GM12878 (cell line): ENCODE measurements around the gene CD58. TPM values are rescaled to one million over a fixed set of nuclear protein-coding genes. Genes with fewer than 3 reads are reported as not detected.

Experiments
- ATAC-seq: fragments of 200-7000 bp; cut with Tn5 transposase; 3 replicates; pipeline ENCODE4 v1.9.1; 2020; ENCODE audit warnings: mild to moderate bottlenecking, moderate library complexity
- BruUV-seq: library from RNA; stranded (reverse); fragments of 400-500 nt; replicated peaks from 2 replicates; lab custom pipeline; 2021; lab: Mats Ljungman, UMichigan
- CTCF ChIA-PET: fragments of 300-600 bp; sonication (Branson Sonifier 250); formaldehyde crosslinking; extraction: SDS; loops from one replicate; lab custom pipeline; 2021; ENCODE audit warnings: inconsistent platforms; lab: Yijun Ruan, JAX
- POLR2A ChIA-PET: fragments of 350-600 bp; formaldehyde crosslinking; extraction: SDS; loops from one replicate; lab custom pipeline; 2021; ENCODE audit warnings: inconsistent platforms; lab: Charles Lee
- RAD21 ChIA-PET: fragments of 300-600 bp; sonication (Branson Sonifier 250); formaldehyde crosslinking; loops from one replicate; lab custom pipeline; 2023; ENCODE audit warnings: antibody characterized with exemption; ENCODE audit not compliant: unreplicated experiment; lab: Charles Lee
- SMC1A ChIA-PET: fragments of 300-600 bp; sonication (Branson Sonifier 250); formaldehyde crosslinking; loops from one replicate; lab custom pipeline; 2023; ENCODE audit not compliant: unreplicated experiment, uncharacterized antibody; lab: Charles Lee
- DNase-seq: peaks from one replicate; pipeline ENCODE4 v3.0.0-alpha.2; 2011; ENCODE audit warnings: low read depth, low spot score
- FAIRE-seq: peaks from 3 replicates; lab custom pipeline; 2011; peaks lifted over from hg19 to GRCh38; lab: Jason Lieb, UNC
- H2AFZ ChIP-seq: 2 replicates; pipeline ENCODE4 v1.6.0; 2011; ENCODE audit warnings: low read depth, low read length, control low read depth; ENCODE audit not compliant: control insufficient read depth
- H3K27ac ChIP-seq: 2 replicates; pipeline ENCODE4 v1.5.1; 2011; ENCODE audit warnings: control low read depth; ENCODE audit not compliant: control insufficient read depth, insufficient read depth
- H3K27me3 ChIP-seq, 2 experiments: replicated peaks in 1 of 2; 2 replicates each; pipeline versions ENCODE4 v1.6.0 to v1.6.1; 2011; ENCODE audit warnings: low read length in 1 of 2; ENCODE audit not compliant: control insufficient read depth in 2 of 2, insufficient read depth in 2 of 2
- H3K36me3 ChIP-seq, 2 experiments: 2 replicates each; pipeline ENCODE4 v1.5.1; 2011; ENCODE audit warnings: low read length in 1 of 2; ENCODE audit not compliant: control insufficient read depth in 2 of 2, insufficient read depth in 2 of 2
- H3K4me1 ChIP-seq: 2 replicates; pipeline ENCODE4 v1.6.1; 2011; ENCODE audit warnings: mild to moderate bottlenecking, low read length, moderate library complexity, mixed read lengths; ENCODE audit not compliant: control insufficient read depth, insufficient read depth
- H3K4me2 ChIP-seq: 2 replicates; pipeline ENCODE4 v1.6.0; 2011; ENCODE audit warnings: control low read depth; ENCODE audit not compliant: control insufficient read depth, insufficient read depth
- H3K4me3 ChIP-seq: fragments of 200-600 bp; sonication (generic); 2 replicates; pipeline ENCODE4 v1.5.1; 2016
- H3K79me2 ChIP-seq: 2 replicates; pipeline ENCODE4 v1.6.0; 2011; ENCODE audit warnings: low read length; ENCODE audit not compliant: control insufficient read depth, insufficient read depth
- H3K9ac ChIP-seq: 2 replicates; pipeline ENCODE4 v1.8.0; 2011; ENCODE audit warnings: low read length, control low read depth, mixed read lengths; ENCODE audit not compliant: control insufficient read depth, insufficient read depth
- H3K9me3 ChIP-seq: replicated peaks from 3 replicates; pipeline ENCODE4 v1.5.1; 2011; ENCODE audit warnings: mild to moderate bottlenecking, low read length; ENCODE audit not compliant: control insufficient read depth, insufficient read depth
- H4K20me1 ChIP-seq: 2 replicates; pipeline ENCODE4 v1.6.0; 2011; ENCODE audit not compliant: control insufficient read depth, insufficient read depth
- EZH2 ChIP-seq: IDR thresholded peaks from 2 replicates; pipeline ENCODE4 v1.6.1; 2012; ENCODE audit warnings: low read depth, mild to moderate bottlenecking, control low read depth, inconsistent platforms, low read length, borderline replicate concordance; ENCODE audit not compliant: control insufficient read depth
- MEF2B ChIP-seq: fragments of 450-650 bp; IDR thresholded peaks from 2 replicates; pipeline ENCODE4 v1.6.1; 2018; ENCODE audit warnings: mild to moderate bottlenecking, moderate library complexity; ENCODE audit not compliant: partially characterized antibody, poor library complexity, severe bottlenecking
- NFYB ChIP-seq: IDR thresholded peaks from 2 replicates; pipeline ENCODE4 v1.6.1; 2011; ENCODE audit warnings: low read depth, mild to moderate bottlenecking, low read length, improper control_type of control experiment, moderate library complexity; ENCODE audit not compliant: insufficient read depth
- RELA ChIP-seq: fragments of 450-650 bp; IDR thresholded peaks from 2 replicates; pipeline ENCODE4 v1.8.0; 2014; ENCODE audit warnings: borderline replicate concordance; ENCODE audit not compliant: partially characterized antibody
- SMAD5 ChIP-seq: IDR thresholded peaks from 2 replicates; pipeline ENCODE4 v1.6.1; 2016; ENCODE audit warnings: antibody characterized with exemption, low read depth
- WRNIP1 ChIP-seq: IDR thresholded peaks from 2 replicates; pipeline ENCODE4 v1.6.1; 2011; ENCODE audit warnings: low read depth, low read length, improper control_type of control experiment, borderline replicate concordance
- ZZZ3 ChIP-seq: IDR thresholded peaks from 2 replicates; pipeline ENCODE4 v1.6.1; 2011; ENCODE audit warnings: low read depth; ENCODE audit not compliant: control insufficient read depth, insufficient read length
- WGBS: methylation state at CpG from one replicate; pipeline ENCODE4 v1.1.6; 2016; ENCODE audit warnings: low lambda C conversion rate; ENCODE audit not compliant: insufficient replicate concordance, insufficient coverage; ENCODE audit errors: missing lambda C conversion rate; 5-methylcytosine and 5-hydroxymethylcytosine counted together
- in situ Hi-C: fragments of 300-500 bp; cut with MboI; formaldehyde crosslinking; loops from 9 replicates; pipeline ENCODE4 v1.14.3; 2018; ENCODE audit warnings: mixed read lengths
- intact Hi-C: fragments of 100-400 bp; cut with micrococcal nuclease; formaldehyde crosslinking; loops from one replicate; pipeline ENCODE4 v1.14.2; 2022; ENCODE audit not compliant: unreplicated experiment
- polyA plus RNA-seq, 11 experiments: library from polyadenylated mRNA; depleted of rRNA in 4 of 11; unstranded in 6 of 11; stranded (reverse) in 5 of 11; fragments of >200 nt; fragmentation: Nextera tagmentation in 4 of 11; fragmentation: Illumina TruSeq in 1 of 11; extraction: Ambion mirVana in 4 of 11; extraction: Trizol in 1 of 11; gene quantifications; 1 replicate in 1 of 11; 2 replicates in 10 of 11; pipeline versions ENCODE4 v1.2.1 to v1.2.3, GENCODE V29; 2011 to 2016; ENCODE audit warnings: inconsistent platforms in 2 of 11, missing spikeins in 2 of 11, low read depth in 1 of 11
- total RNA-seq, 4 experiments: library from RNA; depleted of rRNA in 3 of 4; stranded (reverse); fragments of >200 nt in 3 of 4; fragmentation: Illumina TruSeq in 1 of 4; extraction: Trizol in 1 of 4; gene quantifications; 2 replicates each; pipeline versions ENCODE4 v1.2.1 to v1.2.3, GENCODE V29; 2013 to 2021
- TF ChIP-seq, protein P1 (sequence below): fragments of 450-650 bp; IDR thresholded peaks from 2 replicates; pipeline ENCODE4 v1.6.1; 2016; ENCODE audit warnings: mild to moderate bottlenecking, moderate library complexity, borderline replicate concordance
- TF ChIP-seq, protein P2 (sequence below): IDR thresholded peaks from 2 replicates; pipeline ENCODE4 v1.6.1; 2011; ENCODE audit warnings: borderline replicate concordance, low read depth, mild to moderate bottlenecking, moderate library complexity, low read length; ENCODE audit not compliant: insufficient read depth, poor library complexity, severe bottlenecking

CD58 gene
- total and polyA plus RNA-seq, 10 of the 15 experiments (the other 5 are each of a cell fraction or from before 2014, with no cell fraction given), result 70.4 to 252 (median 129) TPM

DNA sequence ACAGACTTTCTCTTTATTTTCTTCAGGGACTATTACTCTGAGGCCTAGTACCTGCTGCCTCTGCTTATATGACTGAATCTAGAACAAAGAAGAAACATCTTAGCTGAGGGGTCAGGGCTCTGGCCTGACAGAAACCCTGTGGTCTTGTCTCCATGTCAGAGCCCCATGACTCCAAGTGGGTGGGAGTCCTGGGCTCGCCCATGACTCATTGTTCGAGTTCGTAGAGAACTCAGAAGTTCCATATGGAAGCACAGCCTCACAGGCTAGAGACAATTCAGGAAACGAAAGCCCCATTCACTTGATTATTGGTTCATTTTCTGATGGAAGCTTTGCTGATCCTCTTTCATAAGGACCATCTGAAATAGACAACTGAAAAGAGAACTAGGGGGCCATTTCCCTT lies 73.2 kb downstream of the CD58 start:
- in situ Hi-C loops, result no loop called here
- H4K20me1 ChIP-seq, result no peaks in the 10 kb centered on the region
- H3K4me1 ChIP-seq, result no peaks in the 10 kb centered on the region
- no peaks in the 10 kb centered on the region for H3K9me3 ChIP-seq
- no peak overlapping the region for H2AFZ ChIP-seq
- no peaks in the 10 kb centered on the region for H3K79me2 ChIP-seq
- no peak for DNase-seq
- H3K27ac ChIP-seq, result no peak overlapping the region
- H3K4me3 ChIP-seq, result no peak overlapping the region
- no peak for TF ChIP-seq NFYB
- TF ChIP-seq, protein P1, sequence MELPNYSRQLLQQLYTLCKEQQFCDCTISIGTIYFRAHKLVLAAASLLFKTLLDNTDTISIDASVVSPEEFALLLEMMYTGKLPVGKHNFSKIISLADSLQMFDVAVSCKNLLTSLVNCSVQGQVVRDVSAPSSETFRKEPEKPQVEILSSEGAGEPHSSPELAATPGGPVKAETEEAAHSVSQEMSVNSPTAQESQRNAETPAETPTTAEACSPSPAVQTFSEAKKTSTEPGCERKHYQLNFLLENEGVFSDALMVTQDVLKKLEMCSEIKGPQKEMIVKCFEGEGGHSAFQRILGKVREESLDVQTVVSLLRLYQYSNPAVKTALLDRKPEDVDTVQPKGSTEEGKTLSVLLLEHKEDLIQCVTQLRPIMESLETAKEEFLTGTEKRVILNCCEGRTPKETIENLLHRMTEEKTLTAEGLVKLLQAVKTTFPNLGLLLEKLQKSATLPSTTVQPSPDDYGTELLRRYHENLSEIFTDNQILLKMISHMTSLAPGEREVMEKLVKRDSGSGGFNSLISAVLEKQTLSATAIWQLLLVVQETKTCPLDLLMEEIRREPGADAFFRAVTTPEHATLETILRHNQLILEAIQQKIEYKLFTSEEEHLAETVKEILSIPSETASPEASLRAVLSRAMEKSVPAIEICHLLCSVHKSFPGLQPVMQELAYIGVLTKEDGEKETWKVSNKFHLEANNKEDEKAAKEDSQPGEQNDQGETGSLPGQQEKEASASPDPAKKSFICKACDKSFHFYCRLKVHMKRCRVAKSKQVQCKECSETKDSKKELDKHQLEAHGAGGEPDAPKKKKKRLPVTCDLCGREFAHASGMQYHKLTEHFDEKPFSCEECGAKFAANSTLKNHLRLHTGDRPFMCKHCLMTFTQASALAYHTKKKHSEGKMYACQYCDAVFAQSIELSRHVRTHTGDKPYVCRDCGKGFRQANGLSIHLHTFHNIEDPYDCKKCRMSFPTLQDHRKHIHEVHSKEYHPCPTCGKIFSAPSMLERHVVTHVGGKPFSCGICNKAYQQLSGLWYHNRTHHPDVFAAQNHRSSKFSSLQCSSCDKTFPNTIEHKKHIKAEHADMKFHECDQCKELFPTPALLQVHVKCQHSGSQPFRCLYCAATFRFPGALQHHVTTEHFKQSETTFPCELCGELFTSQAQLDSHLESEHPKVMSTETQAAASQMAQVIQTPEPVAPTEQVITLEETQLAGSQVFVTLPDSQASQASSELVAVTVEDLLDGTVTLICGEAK, result no peak
- TF ChIP-seq MEF2B, result no peak
- TF ChIP-seq SMAD5, result no peak
- no peak for TF ChIP-seq EZH2
- TF ChIP-seq, protein P2, sequence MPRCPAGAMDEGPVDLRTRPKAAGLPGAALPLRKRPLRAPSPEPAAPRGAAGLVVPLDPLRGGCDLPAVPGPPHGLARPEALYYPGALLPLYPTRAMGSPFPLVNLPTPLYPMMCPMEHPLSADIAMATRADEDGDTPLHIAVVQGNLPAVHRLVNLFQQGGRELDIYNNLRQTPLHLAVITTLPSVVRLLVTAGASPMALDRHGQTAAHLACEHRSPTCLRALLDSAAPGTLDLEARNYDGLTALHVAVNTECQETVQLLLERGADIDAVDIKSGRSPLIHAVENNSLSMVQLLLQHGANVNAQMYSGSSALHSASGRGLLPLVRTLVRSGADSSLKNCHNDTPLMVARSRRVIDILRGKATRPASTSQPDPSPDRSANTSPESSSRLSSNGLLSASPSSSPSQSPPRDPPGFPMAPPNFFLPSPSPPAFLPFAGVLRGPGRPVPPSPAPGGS, result no peak
- no peak for TF ChIP-seq WRNIP1
- no peak for TF ChIP-seq RELA
- TF ChIP-seq ZZZ3, result no peak
- TF ChIP-seq, all 136 proteins: peak for 0
- RAD21 ChIA-PET, result interaction anchor here (0.6 to 3.1 kb wide), 5 partner anchors 12 to 358 kb away, joined by 3 to 76 read pairs (median 6); partner anchors contain the start of gene ATP1A1
- no peak for FAIRE-seq
- WGBS, result 76% methylated on average over 4 of the region's 4 CpGs
- H3K36me3 ChIP-seq, result peaks cover 0 to 5% of the 10 kb centered on the region in 2 experiments; a peak in 3 of 4 replicates
- intact Hi-C loops, result no loop called here
- no peak for ATAC-seq
- POLR2A ChIA-PET, result interaction anchor here (1.1 to 1.9 kb wide), 3 partner anchors 47 to 359 kb away, joined by 3 to 8 read pairs (median 4); no protein-coding TSS in a partner anchor
- CTCF ChIA-PET, result interaction anchor here (0.9 to 12.7 kb wide), 10 partner anchors 11 to 476 kb away, joined by 3 to 230 read pairs (median 8); no protein-coding TSS in a partner anchor
- no peak overlapping the region for H3K9ac ChIP-seq
- SMC1A ChIA-PET, result interaction anchor here (1.4 to 6.4 kb wide), 6 partner anchors 11 to 359 kb away, joined by 4 to 81 read pairs (median 12); no protein-coding TSS in a partner anchor
- H3K4me2 ChIP-seq, result no peak overlapping the region
- H3K27me3 ChIP-seq, result no peaks in the 10 kb centered on the region
- no TSS peak for BruUV-seq
